Stimulated activated CD4-positive, alpha-beta T cell treated with anti-CD3 and anti-CD28 coated beads, Interleukin-12 subunit alpha, Interleukin-12 subunit beta, amount 100 ng/mL, for 24 hours (primary cell): ENCODE measurements around the gene ATP5ME.
"Not testable (repeated sequence)": the region's sequence is repeated elsewhere in the genome, so short reads cannot be mapped to it uniquely, and the experiment has no call there.

ENCODE experiments used
- DNase-seq, 2 experiments: peaks; one replicate each; pipeline ENCODE4 v3.0.0-alpha.2; 2020; ENCODE audit warnings: low read depth in 2 of 2

Gene ATP5ME

DNA sequence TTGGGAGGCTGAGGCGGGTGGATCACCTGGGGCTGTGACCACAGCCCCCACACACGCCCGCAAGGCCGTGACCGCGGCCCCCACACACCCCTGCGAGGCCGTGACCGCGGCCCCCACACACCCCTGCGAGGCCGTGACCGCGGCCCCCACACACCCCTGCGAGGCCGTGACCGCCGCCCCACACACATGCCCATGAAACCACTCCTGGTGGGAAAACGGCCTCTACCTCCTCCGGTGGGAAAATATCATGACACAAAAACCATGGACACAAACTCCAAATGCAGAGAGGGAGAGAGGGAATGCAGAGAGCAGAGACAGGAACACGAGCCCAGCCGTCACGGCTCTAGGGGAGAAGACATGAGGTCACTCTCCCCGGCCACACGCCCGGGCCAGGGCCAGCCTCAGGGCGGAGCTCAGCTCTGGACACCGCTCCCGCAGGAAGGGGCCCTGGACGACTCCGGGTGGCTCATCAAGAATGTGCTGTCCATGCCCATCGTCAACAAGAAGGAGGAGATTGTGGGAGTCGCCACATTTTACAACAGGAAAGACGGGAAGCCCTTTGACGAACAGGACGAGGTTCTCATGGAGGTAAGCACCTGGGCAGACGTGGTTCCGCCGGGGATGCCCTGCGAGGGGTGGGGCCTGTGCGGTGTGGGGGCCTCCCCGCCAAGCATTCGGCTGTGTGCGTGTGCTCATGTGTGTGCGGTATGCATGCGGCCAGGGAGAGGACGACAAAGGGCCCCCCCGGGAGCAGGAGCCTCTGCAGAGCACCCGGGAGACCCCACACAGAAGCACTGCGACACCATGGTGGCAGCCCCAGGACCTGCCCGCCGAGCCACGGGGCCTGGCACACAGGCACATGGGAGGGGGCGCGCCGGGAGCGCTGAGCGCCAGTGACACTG lies 17.4 kb downstream of the ATP5ME start:
- no peak for DNase-seq

DNA sequence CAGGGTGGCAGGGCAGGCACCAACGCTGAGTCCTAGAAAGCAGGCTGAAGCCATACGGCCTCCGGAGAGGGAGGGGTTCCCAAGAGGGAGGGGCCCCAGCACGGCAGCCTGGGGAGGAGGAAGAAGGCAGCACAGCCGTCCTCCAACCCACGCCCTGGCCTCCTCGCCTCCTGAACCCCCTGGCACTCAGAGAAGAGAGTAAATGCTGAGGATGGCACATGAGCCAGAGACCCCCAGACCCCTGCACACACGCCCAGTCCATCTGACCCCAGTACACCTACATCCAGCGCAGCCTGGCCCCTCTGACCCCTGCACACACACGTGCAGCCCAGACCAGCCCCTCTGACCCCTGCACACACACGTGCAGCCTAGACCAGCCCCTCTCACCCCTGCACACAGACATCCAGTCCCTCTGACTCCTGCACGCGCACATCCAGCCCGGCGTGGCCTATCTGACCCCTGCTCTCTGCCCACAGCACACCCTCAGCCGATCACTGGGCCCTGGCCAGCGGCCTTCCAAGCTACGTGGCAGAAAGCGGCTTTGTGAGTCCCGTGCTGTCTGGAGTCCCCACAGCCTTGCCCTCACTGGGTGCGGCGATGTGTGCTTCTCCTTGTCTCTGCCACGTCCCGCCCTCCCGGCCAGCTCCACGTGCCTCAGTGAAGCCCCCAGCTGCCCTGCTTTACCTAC lies 18.5 kb downstream of the ATP5ME start:
- no peak for DNase-seq

DNA sequence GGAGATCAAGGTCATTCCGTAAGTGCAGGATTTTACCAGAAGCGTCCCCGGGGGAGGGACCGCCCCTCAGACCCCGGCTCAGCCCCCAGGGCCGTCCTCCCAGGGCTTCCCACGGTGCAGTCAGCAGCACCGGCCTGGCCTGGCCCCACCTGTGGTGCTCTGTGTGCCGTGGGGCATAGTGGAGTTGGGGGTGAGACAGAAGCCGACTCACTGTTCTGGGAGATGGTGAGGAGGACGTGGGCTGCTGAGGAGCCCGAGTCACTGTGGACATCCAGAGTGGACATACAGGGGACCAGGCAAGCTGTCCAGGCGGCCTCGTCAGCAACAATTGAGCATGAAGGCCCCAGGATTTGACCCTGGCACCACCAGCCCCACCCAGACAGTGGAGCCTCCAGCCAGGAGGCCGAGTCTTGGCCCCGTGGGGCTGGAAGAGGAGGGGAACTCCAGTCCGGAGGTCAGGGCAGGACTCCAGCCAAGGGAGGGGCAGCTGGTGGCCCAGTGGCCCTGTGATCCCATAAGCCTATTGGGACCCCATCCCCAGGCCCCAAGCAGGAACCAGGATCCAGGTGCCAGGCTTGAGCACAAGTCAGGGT lies 19.1 kb downstream of the ATP5ME start:
- no peak for DNase-seq

DNA sequence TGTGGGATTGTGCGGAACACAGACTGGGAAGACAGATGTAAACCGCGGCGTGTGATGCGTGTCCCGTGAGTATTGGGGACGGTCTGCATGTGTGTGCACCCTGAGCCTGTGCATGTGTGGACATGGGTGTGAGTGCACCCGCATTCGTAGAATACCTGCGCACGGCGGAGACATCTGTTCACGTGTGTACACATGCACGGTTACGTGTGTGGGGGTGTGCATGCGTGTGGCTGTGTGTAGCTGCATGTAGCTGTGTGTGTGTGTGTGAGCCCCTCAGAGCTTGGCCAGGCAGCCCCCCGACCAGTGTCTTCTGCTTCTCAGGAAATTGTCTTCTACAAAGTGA lies 19.6 kb downstream of the ATP5ME start:
- DNase-seq: no peak

DNA sequence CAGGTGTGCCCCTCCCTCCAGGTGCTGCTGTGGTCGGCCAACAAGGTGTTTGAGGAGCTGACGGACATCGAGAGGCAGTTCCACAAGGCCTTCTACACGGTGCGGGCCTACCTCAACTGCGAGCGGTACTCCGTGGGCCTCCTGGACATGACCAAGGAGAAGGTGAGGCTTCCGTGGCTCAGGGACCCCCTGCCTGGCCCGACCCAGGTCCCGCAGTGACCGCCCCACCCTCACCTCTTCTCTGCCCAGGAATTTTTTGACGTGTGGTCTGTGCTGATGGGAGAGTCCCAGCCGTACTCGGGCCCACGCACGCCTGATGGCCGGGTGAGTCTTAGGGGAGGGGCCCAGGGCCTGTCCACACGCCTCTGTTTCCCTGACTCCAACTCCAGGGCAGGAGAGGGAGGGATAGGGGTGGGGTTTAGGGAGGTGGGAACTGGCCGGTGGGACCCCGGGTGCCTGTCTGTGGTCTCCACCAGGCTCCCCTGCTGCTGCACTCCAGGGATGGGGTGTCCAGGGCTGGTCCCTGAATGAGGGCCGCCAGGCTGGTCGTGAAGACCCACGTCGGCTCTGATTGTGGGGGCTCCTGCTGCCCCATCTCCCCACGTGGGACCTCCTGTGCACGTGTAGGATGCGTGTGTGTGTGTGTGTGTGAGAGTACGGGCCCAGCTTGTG lies 20.1 kb downstream of the ATP5ME start:
- DNase-seq: no peak

DNA sequence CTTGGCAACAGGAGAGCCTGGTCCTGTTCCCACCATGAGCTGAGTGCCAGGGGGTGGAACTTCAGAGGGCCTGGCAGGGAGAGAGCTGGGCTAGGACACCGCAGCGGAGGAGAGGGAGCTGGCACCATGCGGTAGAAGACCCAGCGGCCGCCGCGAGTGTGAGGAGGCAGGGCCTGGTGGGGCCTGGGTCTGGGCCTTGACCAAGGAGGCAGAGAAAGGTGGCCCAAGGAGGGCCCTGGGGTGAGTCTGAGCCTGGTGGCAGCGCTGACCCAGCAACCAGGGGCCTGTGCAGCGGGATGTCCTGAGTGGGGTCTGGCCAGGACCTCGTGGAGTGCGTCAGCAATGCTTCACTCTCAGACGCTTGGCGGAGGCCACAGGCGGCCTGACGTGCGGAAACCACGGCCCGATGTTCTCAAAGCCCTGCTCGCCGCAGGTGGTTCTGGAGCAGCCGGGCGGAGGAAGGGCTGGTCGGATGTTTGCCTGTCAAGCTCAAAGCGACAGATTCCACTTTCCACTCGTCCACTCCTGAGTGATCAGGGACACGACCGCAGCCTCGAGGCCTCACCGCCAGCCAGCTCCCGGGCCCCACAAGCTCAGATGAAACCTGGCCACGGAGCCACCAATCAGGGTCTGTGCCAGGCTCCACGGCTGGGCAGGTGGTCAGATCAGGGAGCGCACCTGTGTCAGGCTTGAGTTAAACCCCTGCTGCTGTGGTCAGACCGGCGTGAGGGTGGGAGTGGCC lies 20.8 kb downstream of the ATP5ME start:
- DNase-seq: no peak

DNA sequence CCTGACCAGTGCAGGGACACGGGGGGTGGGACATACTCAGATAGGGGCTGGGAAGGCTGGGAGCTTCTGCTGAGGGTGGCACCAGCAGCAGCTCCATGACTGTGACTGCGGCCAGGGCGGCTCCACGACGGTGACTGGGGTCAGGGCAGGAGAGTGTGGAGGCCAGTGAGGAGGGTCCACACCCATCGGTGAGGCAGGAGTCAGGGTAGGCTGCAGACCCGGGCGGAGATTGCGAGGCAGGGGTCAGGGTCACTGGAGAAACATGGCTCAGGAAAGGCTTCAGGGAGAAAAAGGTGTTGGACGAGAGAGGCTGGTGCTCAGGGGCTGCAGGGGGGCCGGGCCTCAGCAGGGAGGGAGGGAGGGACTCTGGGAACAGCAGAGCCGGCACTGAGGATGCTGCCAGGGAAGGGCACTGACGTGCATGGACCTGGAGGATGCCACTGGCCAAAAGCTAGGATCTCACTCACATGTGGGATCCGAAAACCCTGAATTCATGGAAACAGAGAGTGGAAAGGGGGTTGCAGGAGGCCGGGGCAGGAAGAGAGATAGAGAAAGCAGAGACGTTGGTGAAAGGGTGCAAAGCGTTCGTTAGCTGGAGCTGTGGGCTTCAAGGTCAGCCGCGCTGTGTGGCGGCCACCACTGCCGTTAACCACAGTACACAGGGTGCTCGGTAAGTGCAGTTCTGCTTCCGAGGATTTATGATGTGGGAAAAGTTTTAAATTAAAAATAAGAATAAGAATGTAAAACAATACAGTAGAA lies 22.0 kb downstream of the ATP5ME start:
- DNase-seq: no peak

DNA sequence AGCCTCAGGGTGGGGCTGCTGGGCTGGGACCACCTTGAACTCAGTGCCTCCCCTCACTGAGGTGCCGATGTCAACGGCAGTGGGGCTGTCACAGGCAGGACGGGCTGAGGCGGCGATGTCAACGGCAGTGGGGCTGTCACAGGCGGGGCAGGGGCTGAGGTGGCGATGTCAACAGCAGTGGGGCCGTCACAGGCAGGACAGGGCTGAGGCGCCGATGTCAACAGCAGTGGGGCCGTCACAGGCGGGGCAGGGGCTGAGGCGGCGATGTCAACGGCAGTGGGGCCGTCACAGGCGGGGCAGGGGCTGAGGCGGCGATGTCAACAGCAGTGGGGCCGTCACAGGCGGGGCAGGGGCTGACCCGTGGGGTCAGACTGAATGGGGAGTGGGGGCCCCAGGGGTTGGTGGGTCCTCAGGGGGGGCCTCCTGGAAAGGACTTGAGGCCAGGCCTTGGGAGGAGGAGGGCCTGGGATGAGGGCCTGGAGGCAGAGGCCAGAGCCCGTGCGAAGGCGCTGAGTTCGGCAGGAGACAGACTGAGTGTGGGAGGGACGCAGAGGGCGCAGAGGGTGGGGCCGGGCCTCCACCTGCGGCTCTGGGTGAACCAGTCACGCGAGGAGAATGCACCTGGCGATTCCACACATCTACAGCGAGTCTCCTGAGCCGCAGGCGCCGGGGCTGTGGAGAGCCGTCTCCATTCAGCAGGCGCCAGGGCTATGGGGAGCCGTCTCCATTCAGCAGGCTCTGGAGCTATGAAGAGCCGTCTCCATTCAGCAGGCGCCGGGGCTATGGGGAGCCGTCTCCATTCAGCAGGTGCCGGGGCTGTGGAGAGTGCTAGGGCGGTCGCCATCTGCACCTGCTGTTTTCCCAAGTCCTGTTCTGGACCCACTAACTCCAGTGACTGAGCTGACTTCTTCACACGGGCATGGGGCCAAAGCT lies 22.9 kb downstream of the ATP5ME start:
- DNase-seq: no peak

DNA sequence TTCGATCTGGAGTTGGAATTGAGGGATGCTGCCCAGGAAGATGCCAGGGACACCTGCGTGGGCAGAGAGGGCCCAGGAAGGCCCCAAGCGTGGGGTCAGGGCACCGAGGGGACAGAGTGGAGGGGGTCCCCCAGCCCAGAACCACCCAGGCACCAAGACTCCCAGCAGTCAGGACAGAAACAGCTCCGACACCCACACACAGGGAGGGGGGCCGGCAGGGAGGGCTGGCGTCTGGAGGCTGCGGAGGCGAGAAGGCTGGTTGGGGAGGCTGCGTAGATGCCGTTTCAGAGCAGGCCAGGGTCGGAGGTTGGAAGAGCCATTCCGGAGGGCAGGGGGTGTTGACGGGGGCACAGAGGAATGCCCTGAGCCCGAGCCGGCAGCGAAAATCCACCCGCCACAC lies 23.6 kb downstream of the ATP5ME start:
- no peak for DNase-seq

DNA sequence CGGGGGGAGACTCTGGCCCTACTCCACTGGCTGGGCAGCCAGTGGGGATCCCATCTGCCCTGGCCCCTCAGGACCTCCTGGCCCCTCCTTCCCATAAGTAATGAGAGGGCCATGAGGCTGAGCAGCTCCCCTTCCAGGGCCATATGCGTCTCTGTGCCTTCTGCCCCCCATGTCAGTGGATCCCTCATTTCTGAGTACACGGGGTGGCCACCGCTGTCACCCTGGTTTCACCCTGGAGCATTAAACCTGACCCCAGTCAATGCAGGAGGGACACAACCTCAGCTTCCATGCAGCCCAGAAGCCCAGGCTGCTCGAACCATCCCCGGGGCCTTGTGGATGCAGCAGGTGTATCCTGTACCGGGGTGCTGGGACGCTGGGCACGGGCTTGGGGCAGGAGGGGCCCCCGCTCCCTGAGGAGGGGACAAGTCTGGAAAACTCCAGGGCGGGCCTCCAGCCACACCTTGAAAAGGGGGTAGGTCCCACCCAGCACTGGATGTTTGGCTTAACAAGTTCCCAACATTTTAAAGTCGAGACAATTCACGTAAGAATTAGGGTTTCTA lies 24.2 kb downstream of the ATP5ME start:
- DNase-seq: no peak

DNA sequence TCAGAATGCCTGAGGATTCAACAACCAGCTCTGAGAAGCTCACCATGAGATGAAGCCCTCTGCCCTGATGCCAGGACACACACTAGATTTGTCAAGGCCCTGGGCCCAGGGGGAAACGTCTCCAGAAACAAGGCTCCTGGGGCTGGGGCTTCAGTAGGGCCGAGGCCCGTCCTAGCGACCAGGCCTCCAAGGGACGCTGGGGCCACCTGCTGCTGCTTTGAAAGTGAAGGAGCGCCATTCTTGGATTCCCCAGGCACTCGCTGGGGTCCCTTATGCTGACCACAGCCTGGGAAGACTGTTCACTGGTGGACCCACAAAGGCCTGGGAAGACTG lies 24.8 kb downstream of the ATP5ME start:
- DNase-seq: no peak

DNA sequence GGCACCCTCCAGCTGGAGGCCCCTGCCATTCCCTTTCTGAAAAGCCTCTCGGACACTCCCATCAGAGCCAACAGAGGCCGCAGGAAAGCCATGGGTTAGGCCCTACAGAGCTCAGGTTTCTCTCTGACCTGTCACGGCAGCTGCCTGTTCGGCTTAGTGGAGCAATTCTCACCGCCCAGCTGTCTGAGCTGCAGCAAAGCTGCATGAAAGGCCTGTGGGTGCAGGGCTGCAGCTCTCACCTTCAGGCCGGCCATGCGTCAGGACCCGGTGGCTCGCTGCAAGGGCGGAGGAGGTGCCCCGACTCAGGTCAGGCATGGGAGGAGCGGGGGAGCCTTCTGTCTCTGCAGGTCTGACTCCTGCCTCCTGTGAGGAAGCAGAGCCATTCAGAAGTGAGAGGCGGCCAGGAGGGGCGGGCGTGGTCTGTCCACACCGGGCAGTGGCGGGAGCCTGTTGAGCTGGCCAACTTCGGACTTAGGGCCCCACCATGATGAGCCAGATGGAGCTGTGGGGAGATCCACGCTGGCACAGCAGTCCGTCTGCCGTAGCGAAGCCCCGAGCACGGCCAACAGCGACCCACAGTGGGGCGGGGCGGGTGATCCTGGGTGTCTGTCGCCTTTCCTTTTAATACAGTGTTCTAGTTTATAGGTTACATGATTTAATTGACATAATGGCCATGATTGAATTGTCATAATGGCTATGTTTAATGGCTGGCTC lies 25.3 kb downstream of the ATP5ME start:
- DNase-seq: no peak

DNA sequence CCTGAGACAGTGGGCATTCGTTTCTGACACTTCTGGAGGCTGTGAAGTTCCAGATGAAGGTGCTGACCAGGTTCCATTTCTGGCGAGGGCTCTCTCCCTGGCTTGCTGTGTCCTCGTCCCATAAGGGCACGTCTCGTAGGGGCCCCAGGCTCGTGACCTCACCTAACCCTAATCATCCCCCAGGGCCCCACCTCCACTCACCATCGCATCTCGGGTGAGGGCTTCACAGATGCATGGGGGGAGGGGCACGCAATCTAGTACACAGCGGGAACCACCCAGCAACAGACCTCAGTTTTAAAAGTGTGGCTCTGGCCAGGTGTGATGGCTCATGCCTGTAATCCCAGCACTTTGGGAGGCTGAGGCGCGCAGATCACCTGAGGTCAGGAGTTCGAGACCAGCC lies 26.6 kb downstream of the ATP5ME start:
- DNase-seq: no peak

DNA sequence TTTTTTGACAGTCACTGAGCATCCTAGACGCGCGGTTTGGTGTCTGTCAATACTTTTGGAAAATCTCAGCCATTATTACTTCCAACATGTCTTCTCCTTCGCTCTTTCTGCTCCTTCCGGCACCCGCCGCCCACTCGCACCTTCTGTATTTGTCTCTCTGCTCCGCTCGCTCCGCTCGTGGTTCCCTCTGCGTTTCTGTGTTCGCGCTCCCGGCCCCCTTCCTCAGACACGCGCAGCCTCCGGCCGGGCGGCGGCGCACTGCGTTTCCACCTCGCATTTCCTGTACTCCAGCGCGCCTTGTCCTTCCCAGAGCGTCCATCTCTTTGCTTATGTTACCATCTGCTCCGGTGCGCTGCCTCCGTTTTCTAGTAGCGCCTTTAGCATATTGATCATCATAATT lies 27.6 kb downstream of the ATP5ME start:
- no peak for DNase-seq

DNA sequence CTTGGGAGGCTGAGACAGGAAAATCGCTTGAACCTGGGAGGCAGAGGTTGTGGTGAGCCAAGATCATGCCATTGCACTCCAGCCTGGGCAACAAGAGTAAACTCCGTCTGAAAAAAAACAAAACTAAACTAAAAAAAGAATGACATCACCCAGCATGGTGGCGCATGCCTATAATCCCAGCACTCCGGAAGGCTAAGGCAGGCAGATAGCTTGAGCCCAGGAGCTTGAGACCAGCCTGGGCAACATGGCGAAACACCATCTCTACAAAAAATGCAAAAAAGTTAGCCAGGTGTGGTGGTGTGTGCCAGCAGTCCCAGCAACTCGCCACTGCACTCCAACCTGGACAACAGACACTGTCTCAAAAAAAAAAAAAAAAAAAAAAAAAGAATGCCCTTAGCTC lies 31.7 kb downstream of the ATP5ME start:
- not testable (repeated sequence) for DNase-seq

DNA sequence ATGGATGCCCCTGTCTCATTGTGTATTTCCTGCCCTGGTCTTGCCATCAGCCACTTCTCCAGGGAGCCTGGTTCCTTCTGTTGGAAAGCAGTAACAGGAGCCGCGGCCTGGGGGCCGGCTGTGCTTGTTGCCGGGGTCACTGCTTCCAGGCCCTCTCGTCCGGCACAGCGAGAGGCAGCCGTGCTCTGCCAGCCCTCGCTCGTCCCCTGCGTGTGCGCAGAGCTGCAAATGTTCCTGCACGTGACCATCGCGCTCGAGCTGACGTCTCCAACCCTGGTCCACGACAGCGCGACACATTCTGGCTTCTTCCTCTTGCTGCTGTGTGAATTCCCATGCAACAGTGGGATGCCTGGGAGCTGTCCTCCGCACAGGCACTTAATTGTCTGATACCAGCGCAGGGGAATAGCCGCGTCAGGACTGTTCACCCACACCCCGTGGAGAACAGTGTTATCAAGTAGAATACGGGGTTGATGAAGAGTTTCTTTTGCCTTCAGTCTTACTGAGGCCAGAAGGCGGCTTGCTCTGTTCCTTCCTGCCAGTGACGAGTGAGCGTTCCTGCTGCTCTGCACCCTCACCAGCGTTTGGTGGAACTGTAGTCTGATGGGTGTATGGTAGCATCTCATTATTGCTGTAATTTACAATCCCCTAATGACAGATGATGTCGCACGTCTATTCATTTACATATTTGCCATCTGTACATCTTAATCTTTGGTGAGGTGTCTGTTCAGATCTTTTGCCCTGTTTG lies 36.4 kb downstream of the ATP5ME start:
- DNase-seq: no peak

DNA sequence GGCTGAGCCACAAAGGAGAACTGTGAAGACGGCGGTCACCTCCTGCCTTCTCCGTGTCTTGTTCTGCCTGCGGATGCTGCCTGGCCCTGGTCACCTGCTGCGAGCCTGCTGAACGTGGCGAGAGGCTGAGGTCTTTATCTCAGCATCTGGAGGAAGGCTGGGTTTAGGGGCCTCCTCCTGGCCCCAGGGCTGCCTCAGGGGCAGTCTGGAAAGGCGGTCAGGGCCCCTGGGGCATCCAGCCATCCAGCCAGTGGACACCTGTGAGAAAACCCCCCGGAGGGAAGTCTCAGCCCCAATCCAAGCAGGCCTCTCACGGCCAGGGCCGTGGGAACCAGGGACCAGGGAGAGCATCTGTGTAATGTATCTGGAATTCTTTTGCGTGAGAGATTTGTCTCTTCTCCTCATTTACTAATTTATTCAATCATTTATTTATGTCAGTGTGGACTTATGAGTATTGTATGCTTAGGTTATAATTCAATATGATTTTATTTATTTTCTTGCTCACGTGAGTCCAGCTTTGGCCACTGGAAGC lies 37.4 kb downstream of the ATP5ME start:
- DNase-seq: no peak
